ENCODE measurements around the gene ZNF516. TPM values are rescaled to one million over a fixed set of nuclear protein-coding genes. Genes with fewer than 3 reads are reported as not detected.

The ZNF516 gene
- total and polyA plus RNA-seq, 2 of the 4 experiments (the other 2 are of a cell fraction): 7.9 to 16.9 TPM

GRCh38 chr18:76445741-76446232 is 49.3 kb downstream of the ZNF516 start:
- Histone ChIP-seq H4K8ac (ENCODE audit: low read depth in 2 of 2, low read length in 2 of 2) (peak overlapping the region; percentile 24 to 77; a peak in 3 of 4 replicates), H3K4me2 (ENCODE audit: low read depth, low read length) (peak overlapping the region; percentile 72), H3K9me1 (ENCODE audit: insufficient read depth, low read length) (peaks cover 30% of the 10 kb centered on the region), H3K14ac (replicated peaks; ENCODE audit: low read depth, low read length) (peak overlapping the region; percentile 89), H3K23ac (ENCODE audit: low read depth, low read length) (peak overlapping the region; percentile 92), H2BK120ac (ENCODE audit: low read depth, low read length) (peak overlapping the region; percentile 89), H4K20me1 (ENCODE audit: insufficient read depth, low read length) (peaks cover 55% of the 10 kb centered on the region), H3K27me3 (ENCODE audit: control insufficient read depth, insufficient read depth, low read length) (no peaks in the 10 kb centered on the region), H4K91ac (ENCODE audit: insufficient read depth, low read depth, low read length) (peak overlapping the region; percentile 67), H3K4me1 (ENCODE audit: control insufficient read depth, insufficient read depth, low read length) (peaks cover 34% of the 10 kb centered on the region), H3K4me3 (ENCODE audit: insufficient read depth, low read depth, low read length) (no peak overlapping the region), H2BK20ac (ENCODE audit: low read depth, low read length) (peak overlapping the region; percentile 75), H3K36me3 (ENCODE audit: control insufficient read depth, insufficient read depth, low read length) (peaks cover 19% of the 10 kb centered on the region), H4K5ac (ENCODE audit: low read depth, low read length) (peak overlapping the region; percentile 6), H3K56ac (ENCODE audit: extremely low read depth, insufficient read depth, low read length) (peak overlapping the region; percentile 59), H3K18ac (ENCODE audit: low read depth, low read length) (peak overlapping the region; percentile 22), H3K79me1 (ENCODE audit: low read depth in 1 of 2, low read length in 2 of 2) (peaks cover 29 to 69% of the 10 kb centered on the region in 2 experiments), H3K9me3 (ENCODE audit: control insufficient read depth, insufficient read depth, low read length) (no peaks in the 10 kb centered on the region), H2AK5ac (ENCODE audit: low read depth, low read length) (peak overlapping the region; percentile 85), H2BK5ac (ENCODE audit: low read depth, low read length, poor library complexity, severe bottlenecking) (peak overlapping the region; percentile 77), H2BK15ac (ENCODE audit: low read depth, low read length) (peak overlapping the region; percentile 8; the same call in 2 of the 3 replicates), H3K27ac (ENCODE audit: insufficient read depth, low read length) (peak overlapping the region; percentile 56), H3K9ac (ENCODE audit: low read depth, low read length) (peak overlapping the region; percentile 19; the same call in 1 of the 2 replicates), H3K4ac (ENCODE audit: low read depth, low read length) (peak overlapping the region; percentile 89), H2AFZ (replicated peaks; ENCODE audit: low read length, poor library complexity) (peak overlapping the region; percentile 12), H2AK9ac (replicated peaks; ENCODE audit: low read depth, low read length, poor library complexity) (peak overlapping the region; percentile 83)
- ChIA-PET POLR2A (ENCODE audit: unreplicated experiment) (no interaction called here), CTCF (no interaction called here)
- dilution Hi-C loops (cut with HindIII; ENCODE audit: low sequenced_read_pairs, unreplicated experiment) (no loop called here), in situ Hi-C loops (cut with MboI; ENCODE audit: low sequenced_read_pairs) (no loop called here), intact Hi-C loops (cut with micrococcal nuclease) (no loop called here)
- no peak for TF ChIP-seq MAZ (IDR thresholded peaks at IDR 0.05; ENCODE audit: borderline replicate concordance, low read depth, low read length)
- no peak for TF ChIP-seq RCOR1 (IDR thresholded peaks at IDR 0.05; ENCODE audit: insufficient replicate concordance, low read length)
- TF ChIP-seq FOS (IDR thresholded peaks at IDR 0.05; ENCODE audit: low read depth, low read length): no peak
- TF ChIP-seq RFX5 (IDR thresholded peaks at IDR 0.05; ENCODE audit: low read depth, low read length): no peak
- TF ChIP-seq BHLHE40 (IDR thresholded peaks at IDR 0.05; ENCODE audit: low read depth, low read length): no peak
- no peak for TF ChIP-seq SMC3 (IDR thresholded peaks at IDR 0.05; ENCODE audit: low read depth, low read length)
- TF ChIP-seq MXI1 (IDR thresholded peaks at IDR 0.05; ENCODE audit: borderline replicate concordance, low read depth, low read length): no peak
- no peak for TF ChIP-seq POLR2A (IDR thresholded peaks at IDR 0.05; ENCODE audit: low read depth, low read length)
- no peak for TF ChIP-seq MAFK (IDR thresholded peaks at IDR 0.05; ENCODE audit: low read depth, low read length)
- no peak for TF ChIP-seq CHD1 (IDR thresholded peaks at IDR 0.05; ENCODE audit: low read depth, low read length)
- no peak for TF ChIP-seq RAD21 (IDR thresholded peaks at IDR 0.05; ENCODE audit: low read length)
- no peak for TF ChIP-seq CEBPB (IDR thresholded peaks at IDR 0.05; ENCODE audit: low read depth, low read length)
- no peak for TF ChIP-seq CTCF (conservative IDR thresholded peaks at IDR 0.05; ENCODE audit: low read depth, low read length)
- TF ChIP-seq NFE2L2 (IDR thresholded peaks at IDR 0.05; ENCODE audit: low read depth, low read length): no peak
- TF ChIP-seq ELK1 (IDR thresholded peaks at IDR 0.05; ENCODE audit: borderline replicate concordance, low read depth, low read length): no peak
- no peak for TF ChIP-seq USF2 (IDR thresholded peaks at IDR 0.05; ENCODE audit: low read depth, low read length)
- DNase-seq (no peak), ATAC-seq (ENCODE audit: low read depth) (peak; percentile 63)
- no TSS peak for BruUV-seq (replicated peaks)
- WGBS, 2 experiments (ENCODE audit: extremely low coverage in 2 of 2, insufficient read length in 1 of 2): 24% methylated on average over 5 of the region's 11 CpGs; no CpG with 5 or more reads in 1 of the 2 experiments
